HG02610 (cell line): Measurements from ENCODE around the gene SGCG.
"Not testable (repeated sequence)": the region's sequence is repeated elsewhere in the genome, so short reads cannot be mapped to it uniquely, and the experiment has no call there.

Experiments used
- ATAC-seq: cut with Tn5 transposase; IDR thresholded peaks from one replicate; pipeline ENCODE4 v1.9.1; 2021; ENCODE audit warnings: mild to moderate bottlenecking, moderate library complexity; ENCODE audit not compliant: unreplicated experiment

The SGCG gene, protein sequence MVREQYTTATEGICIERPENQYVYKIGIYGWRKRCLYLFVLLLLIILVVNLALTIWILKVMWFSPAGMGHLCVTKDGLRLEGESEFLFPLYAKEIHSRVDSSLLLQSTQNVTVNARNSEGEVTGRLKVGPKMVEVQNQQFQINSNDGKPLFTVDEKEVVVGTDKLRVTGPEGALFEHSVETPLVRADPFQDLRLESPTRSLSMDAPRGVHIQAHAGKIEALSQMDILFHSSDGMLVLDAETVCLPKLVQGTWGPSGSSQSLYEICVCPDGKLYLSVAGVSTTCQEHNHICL

DNA sequence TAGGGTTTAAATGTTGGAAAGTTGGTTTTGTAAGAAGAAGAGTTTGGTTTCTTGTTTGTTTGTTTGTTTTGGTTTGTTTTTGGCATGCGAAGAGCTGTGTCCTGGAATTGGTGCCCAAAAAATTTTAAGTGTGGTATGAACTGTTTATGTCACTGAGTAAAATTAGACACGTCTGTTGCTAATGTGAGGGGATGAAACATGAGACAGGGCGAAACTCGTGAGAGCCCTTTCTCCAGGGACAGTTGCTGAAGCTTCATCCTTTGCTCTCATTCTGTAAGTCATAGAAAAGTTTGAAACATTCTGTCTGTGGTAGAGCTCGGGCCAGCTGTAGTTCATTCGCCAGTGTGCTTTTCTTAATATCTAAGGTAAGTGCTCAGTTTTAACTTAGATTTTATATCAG, at the start of gene SGCG:
SGCG (plus strand) TSS at position 269 of the 400 bp plus-strand sequence. CDS start 22,716 bp downstream, outside the sequence.
- ATAC-seq, result no peak

DNA sequence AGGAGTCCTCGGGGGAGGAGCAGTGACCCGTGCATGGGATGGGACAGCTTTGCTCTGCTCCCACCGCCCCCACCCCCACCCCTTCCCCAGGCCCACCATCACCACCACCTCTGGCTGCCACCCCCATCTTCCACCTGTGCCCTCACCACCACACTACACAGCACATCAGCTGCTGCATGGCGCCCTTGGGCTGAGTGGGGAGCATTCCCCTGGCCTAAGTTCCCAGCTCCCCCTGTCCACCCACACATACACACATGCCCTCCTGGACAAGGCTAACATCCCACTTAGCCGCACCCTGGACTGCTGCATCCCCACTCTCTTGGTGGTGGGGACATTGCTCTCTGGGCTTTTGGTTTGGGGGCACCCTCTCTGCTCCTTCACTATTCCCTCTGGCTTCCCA, 46.2 kb upstream of the SGCG start:
- ATAC-seq, result no peak

DNA sequence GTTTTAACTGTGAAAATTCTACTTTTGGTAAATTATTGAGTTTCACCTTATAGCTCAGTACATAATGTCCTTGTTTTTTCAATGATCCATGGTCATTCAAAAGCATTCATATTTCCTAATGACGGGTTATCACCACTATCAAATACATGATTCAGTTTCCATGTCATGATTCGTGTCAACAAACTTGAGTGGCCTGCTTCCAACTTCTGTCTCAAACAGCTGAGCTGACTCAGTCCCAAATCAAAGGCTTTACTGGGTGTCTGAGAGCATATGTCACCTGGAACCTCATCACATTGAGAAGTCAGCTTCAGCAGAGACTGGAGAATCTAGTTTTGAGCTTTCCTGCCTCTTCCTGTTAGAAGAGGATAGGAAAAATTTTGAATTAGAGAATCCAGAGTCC, 40.3 kb upstream of the SGCG start:
- ATAC-seq, result no peak

DNA sequence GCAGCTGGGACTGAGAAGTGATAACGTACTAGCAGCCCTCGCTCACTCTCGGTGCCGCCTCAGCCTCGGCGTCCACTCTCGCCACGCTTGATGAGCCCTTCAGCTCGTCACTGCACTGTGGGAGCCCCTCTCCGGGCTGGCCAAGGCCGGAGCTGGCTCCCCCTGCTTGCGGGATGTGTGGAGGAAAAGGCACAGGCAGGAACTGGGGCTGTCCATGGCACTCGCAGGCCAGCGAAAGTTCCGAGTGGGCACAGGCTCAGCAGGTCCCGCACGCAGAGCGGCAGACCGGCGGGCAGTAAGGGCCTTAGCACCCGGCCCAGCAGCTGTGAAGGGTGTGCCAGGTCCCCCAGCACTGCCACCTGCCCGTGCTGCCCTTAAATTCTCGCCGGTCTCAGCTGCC, 38.8 kb upstream of the SGCG start:
- ATAC-seq, result no peak

DNA sequence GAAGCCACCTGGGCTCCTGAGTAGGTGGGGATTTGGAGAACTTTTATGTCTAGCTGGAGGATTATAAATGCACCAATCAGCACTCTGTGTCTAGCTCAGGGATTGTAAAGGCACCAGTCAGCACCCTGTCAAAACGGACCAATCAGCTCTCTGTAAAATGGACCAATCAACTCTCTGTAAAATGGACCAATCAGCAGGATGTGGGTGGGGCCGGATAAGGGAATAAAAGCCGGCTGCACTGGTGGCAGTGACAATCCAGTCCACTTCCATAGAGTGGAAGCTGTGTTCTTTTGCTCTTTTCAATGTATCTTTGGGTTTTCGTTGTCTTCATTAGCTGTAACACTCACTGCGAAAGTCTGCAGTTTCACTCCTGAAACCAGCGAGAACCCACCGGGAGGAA, 38.2 kb upstream of the SGCG start:
- not testable (repeated sequence) for ATAC-seq

DNA sequence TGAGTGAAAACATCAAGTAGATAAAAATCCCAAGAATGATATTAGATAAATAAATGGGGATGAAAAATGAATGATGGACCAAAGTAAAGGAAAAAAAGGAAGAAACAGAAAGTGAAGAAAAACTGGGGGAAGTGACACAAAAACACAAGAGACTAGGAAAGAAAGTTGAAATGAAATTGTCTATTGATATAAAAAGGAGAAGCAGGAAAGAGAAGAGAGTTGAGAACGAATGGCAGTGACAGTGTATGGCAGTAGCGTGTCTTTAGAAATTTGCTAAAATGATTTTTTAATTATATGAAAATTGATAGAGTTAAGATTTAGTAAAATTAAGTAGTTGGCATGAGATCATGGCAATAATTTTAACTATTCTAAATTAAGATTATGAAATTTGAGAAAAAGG, 36.3 kb upstream of the SGCG start:
- no peak for ATAC-seq

DNA sequence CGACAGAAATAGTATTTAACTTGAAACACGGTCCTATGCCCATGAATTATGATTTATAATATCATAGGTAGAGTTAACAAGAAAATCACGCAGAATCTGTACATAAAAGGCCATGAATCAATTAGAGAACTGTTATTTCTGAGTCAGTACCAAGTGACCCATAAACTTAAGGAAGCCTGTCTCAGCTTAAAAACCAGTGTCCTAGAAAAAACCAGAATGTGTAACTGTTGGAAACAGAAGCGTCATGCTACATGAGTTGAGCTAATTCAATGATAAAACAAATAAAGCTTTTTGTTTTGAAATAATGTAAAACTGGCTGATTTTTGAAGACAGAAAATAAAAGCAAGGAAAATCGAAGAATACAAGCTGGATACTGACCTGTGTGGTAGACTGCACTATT, 34.8 kb upstream of the SGCG start:
- ATAC-seq, result no peak

DNA sequence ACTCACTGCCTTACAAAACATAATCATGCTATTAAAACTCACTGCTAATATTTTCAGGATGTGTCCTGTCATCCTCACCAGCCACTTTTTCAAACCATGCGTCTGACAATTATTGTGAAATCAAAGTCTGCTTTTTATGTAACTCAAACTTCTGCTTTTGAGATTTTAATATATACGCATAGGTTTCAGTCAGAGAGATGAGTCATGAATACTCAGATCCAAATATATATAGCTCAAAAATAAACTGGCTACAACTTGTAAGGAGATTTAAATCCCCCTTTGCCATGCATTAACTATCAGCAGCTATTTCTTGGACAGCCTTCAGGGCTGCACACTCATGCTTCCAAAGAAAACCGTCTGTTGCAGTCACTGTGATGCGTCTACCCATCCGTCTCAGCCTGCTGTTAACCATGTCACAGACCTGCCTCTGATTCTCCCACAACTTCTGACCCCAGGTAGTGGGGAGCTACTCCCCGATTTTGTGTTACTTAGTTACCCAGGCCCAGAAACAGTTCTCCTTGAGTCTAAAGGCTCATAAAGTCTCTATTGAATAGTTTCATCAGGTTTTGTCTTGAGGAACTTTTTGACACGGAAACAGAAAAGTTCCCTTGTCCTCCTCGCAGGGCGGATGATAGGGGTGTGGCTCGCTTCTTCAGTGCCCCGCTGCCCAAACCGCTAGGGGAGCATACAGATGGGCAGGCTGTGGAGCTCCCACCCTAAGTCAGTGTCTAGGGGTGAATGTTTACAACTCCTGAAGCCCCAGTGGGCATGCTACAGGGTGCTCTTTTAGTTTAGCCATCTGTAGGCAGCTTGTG, 33.8 kb upstream of the SGCG start:
- no peak for ATAC-seq

DNA sequence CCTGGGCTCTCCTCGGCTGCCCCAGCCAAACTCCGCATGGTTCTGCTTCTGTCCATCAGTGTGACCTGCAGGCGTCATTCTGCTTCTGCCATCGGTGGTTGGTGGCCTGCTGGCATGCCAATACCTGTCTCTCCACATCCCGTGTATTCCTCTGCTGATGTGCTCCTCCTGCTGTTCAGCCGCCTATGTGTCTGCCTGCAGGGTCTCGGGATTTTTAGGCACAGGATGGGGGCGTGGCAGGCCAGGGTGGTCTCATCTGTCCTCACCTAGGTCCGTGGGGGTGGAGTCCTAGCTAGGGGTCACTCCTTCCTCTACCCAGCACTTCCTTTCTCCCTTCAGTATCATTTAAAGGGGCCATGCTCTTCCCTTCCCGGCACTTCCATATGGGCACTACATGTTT, 33.0 kb upstream of the SGCG start:
- no peak for ATAC-seq

DNA sequence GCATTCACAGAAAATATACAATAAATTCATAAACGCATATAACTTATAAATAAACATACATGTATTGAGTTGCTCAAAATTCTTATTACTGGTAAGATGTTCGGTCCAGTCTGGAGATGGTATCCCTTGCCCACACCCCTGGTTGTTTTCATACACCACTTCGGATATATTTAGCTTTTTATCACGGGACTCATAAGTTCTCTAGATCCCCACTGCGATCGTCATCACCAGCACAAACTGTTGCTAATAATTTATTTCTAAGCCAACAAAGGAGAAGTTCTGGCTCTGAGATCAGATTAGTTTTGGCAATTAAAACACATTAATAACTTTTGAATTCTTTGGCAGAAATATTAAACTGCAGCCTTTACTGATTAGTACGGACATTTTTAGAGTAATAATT, 23.0 kb upstream of the SGCG start:
- no peak for ATAC-seq

DNA sequence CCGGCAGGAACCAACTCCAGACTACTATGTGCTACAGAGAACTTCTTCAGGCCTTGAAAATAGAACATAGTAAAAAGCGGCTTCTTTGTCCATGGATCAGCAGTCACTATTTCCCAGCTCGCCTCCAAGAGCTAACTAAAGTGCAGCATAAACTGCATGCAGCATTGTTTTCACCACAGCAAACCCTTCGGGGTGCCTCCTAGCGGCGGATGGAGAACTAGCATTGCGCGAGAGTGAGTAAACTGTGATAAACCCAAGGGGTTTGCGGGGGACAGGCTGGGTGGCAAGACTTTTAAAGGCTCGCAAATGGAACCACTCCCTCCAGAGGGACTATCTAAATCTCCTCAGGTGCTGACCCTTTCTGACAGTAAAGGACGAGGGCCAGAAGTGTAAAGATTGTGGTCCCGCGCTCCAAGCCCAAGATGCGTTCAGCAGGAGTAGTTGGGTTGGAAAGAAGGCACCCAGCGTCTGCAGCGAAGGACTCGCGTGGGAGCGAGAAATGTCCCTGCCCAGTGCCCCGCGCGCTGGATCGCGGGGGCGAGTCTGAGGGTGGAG, 21.5 kb upstream of the SGCG start:
- no peak for ATAC-seq

DNA sequence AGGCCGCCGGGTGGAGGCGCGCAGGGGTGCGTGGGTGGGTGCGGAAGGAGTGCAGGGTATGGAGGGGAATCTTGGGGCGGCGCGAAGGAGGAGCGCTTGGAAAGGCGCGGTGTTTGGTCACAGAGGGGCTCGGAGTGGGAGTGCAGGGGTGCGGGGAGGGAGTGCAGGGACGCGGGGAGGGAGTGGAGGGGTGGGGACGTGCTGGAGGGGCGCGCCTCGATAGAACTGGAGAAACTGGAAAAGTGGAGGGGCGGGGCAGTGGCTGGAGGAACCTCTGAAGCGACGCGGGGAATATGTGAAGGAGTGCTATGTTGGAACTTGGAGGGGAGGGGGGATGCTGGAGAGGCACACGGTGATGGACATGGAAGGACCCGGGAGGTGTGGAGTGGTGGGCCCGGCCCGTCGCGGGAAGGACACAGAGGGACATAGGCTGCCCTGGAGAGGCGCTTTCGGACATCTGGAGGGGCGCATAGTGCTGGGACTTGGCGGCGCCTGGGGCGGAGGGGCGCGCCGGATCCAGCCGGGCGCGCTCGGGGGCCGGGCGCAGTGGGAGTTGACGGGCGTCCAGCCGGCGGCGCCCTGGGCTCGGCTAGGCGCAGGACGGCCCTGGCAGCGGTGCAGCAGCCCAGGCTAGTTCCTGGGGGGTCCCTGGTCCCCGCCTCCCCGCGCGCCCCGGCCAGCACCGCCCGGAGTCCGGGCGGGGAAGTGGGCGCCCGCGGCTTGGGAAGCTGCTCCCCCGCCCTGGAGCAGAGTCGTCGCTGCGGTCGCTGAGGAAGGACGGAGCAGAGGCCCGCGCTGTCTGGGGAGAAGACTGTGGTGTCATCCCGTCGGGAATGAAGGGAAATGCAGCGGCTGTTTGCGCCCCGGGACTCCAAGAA, 20.8 kb upstream of the SGCG start:
- no peak for ATAC-seq

DNA sequence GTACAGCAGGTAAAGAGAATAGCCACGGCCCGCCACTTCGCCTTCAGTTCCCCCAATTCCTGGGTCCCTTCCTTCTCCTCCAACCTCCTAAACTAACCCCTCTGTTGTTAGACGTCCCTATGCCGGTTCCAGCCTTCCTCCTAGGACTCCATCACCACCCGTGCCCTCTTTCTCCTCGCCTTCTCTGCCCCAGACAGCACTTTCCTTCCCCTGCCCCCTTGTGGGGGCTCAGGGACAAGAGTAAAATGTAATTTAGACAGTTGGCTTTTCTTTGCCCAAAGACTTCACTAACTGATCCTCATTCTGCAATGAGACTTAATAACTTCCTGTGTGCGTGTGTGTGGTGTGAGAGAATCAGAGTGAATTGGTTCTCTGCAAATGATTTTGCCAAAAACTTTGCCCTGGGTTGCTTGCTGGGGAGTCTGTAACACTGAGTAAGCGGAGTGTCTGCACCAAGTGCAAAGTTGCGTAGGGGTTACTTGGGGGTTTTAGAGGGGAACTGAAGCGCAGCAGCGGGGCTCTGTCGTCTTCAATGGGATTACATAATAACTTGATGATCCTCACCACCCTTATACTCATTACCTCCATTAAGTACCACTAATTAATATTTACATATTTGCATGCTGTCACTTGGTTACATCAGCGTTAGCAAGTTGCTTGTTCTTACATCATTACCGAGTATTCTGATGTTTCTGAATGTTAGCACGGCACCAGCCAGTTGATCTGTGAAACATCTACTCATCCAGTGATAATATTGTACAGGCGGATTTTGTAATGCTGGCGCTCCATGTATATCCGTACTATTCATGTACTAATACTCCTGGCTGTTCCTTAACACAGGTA, 19.9 kb upstream of the SGCG start:
- no peak for ATAC-seq

DNA sequence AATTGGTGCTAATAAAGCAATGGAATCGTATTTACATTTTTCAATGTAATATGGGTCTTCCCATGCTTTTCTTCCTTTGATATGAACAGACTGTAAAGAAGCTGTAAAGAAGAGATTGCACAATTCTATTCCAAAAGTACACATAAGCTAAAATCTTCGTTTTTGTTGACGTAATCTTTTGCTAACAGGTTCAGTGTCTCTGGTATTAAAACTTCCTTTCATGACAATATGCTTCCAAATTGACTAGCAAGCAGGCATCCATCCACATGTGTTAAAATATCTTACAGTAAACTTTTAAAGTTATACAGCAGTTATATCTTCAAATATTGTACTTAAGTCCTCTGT, 19.3 kb upstream of the SGCG start:
- ATAC-seq, result no peak

DNA sequence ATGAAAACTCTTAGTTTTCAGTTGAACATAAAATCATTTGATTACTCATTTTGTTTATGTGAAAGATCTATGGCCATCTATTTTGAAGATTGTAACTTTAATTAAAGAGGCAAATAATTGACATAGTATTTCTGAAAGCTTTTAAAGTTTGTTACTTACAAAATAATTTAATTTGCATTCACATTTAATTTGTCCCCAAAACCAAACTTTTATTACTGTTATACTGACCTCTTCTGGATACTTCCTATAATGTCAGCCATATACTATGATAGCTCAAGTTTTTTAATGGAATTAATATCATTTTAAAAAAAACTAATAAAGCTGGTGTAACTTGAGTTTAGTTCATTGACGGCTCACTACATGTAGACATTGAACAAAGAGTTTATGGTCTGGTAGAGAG, 4.9 kb upstream of the SGCG start:
- ATAC-seq, result no peak

DNA sequence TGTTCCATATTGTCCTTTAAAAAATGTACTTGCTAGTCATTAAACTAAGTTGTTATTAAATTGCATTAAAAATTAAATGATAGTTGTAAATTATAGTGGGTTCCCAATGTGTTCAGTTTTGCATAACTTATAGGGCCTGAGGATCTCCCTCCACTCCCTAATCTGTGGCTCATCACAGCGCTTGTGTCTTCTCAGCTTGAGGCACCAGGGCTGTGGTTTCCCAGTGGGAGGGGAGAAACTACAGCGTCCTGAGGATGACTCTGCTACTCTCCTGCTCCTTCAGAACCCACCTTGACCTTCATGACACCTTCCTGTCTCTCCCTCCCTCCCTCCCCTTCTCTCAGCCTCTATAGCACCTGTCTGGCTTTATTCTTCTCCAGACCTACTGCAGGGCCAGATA, 1.4 kb downstream of the SGCG start:
- no peak for ATAC-seq

DNA sequence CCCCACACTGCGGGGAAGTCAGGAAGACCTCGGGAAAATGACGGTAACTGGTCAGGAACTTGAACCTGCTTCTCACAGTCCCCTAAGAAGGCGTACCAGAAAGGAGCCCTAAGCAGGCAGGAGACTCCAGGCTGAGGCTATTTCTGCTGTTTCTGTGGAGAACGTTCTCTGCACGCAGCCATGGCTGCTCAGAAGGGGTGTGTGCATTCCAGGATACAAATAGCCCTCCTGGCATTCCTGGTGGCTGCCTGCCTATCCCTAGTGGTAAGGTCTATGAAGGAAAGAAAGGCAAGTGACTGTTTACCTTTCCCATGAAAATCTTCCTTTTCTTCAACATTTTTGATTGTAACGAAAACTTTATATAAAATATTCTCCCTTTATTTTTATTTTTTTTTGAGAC, 2.5 kb downstream of the SGCG start:
- no peak for ATAC-seq

DNA sequence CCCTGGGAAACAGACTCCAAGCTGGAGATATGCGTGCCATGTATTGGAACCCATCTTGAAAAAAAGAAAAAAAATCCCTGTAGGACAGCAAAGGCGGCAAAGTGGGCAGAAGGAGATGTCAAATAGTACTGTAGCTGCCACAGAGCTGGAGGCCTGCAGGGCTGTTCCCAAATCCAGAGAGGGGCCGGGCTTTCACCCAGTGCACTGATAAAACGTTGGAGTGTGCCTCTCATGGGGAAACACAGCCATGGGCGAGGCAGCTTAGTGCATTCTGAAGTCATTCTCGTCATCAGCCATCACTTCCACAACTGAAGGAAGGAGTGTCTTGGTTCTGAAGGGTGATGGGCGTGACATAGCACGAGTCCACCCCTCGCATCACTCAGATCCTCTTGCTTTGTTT, 4.8 kb downstream of the SGCG start:
- ATAC-seq, result no peak

DNA sequence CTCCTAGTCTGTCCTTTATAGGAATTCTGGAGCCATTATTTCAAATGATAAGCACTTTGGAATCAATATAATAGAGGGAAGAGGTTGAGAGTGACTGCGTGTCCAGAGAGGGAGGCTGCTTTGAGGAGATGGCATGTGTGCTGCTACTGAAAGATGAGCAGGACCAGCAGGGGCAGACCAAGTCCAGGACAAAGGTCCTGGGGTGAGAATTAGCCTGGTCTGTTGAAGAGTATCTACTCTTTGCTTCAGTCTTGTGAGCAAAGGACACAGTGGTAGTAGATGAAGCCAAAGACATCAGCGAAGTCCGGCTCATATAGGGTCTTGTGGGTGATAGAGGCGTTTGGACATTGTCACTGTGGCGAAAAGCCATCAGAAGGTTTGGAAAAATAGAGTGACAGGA, 21.1 kb downstream of the SGCG start:
- no peak for ATAC-seq

DNA sequence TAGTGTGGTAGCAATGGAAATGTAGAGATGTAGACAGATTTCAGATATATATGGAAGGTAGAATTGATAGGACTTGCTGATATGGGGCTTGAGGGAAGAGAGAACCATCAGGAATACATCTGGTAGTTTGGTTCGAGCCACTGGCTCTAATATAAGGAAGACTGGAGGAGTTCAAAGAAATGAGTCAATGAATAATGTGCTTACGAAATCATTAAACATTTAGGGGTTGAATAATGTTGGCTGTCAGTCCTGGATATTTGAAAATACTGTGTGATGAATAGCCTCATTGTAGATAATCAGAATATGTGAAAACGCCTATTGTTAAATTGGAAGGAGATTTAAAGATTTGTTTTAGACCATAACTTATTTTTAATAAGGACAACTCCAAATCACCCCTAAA, 21.6 kb downstream of the SGCG start:
- ATAC-seq, result no peak

DNA sequence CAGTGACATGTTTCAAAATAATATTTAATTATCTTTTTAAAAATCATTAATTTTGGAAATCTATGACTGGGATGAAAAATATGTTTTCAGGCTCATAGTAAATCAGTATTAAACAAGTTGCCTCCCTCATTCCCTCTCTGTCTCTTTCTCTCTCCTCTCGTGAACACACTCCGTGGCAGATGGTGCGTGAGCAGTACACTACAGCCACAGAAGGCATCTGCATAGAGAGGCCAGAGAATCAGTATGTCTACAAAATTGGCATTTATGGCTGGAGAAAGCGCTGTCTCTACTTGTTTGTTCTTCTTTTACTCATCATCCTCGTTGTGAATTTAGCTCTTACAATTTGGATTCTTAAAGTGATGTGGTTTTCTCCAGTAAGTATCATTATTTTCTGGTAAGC, 22.7 kb downstream of the SGCG start:
- no peak for ATAC-seq
